Left lung (tissue), 10 donors: ENCODE data around the gene CBS. TPM values are rescaled to one million over a fixed set of nuclear protein-coding genes. Genes with fewer than 3 reads are reported as not detected.
"Not testable (repeated sequence)": the region's sequence is repeated elsewhere in the genome, so short reads cannot be mapped to it uniquely, and the experiment has no call there.

Experiments
- ATAC-seq: fragments of 200-7000 bp; cut with Tn5 transposase; one replicate; pipeline ENCODE4 v1.9.1; 2020; ENCODE audit warnings: moderate library complexity
- DNase-seq, 4 donors: peaks; one replicate each; pipeline ENCODE4 v3.0.0-alpha.2; 2013 to 2020
- H3K27ac ChIP-seq, 2 donors: fragments of 200-600 bp; sonication (generic) in 1 of 2; one replicate each; pipeline versions ENCODE4 v1.5.0 to v1.8.0; 2020 to 2021
- H3K27me3 ChIP-seq, 2 donors: fragments of 200-600 bp; sonication (generic) in 1 of 2; one replicate each; pipeline versions ENCODE4 v1.5.0 to v1.8.0; 2020 to 2021
- H3K36me3 ChIP-seq, 2 donors: fragments of 200-600 bp; sonication (generic) in 1 of 2; one replicate each; pipeline versions ENCODE4 v1.5.0 to v1.8.0; 2020 to 2021
- H3K4me1 ChIP-seq, 2 donors: fragments of 200-600 bp; one replicate each; pipeline ENCODE4 v1.8.0; 2021
- H3K4me3 ChIP-seq, 2 donors: fragments of 200-600 bp; sonication (generic) in 1 of 2; one replicate each; pipeline versions ENCODE4 v1.5.0 to v1.8.0; 2020 to 2021; ENCODE audit warnings: mild to moderate bottlenecking in 1 of 2
- H3K9me3 ChIP-seq, 2 donors: fragments of 200-600 bp; sonication (generic) in 1 of 2; one replicate each; pipeline versions ENCODE4 v1.5.0 to v1.8.0; 2020 to 2021
- CTCF ChIP-seq, 2 donors: fragments of 200-600 bp; sonication (generic) in 1 of 2; IDR thresholded peaks; one replicate each; pipeline versions ENCODE4 v1.5.0 to v1.8.0; 2021; ENCODE audit warnings: antibody characterized with exemption in 2 of 2
- intact Hi-C, 2 donors: fragments of 100-400 bp; cut with DNase I; formaldehyde crosslinking; loops; one replicate each; pipeline versions ENCODE4 v1.11.2 to v1.14.2; 2022
- polyA plus RNA-seq, 6 donors: library from polyadenylated mRNA; unstranded; fragments of 120-200 nt; gene quantifications; one replicate each; pipeline ENCODE4 v1.2.1, GENCODE V29; 2013; ENCODE audit not compliant: insufficient read length in 6 of 6
- total RNA-seq, 2 donors: library from RNA; stranded (reverse); fragmentation: NEBNext Ultra II Directional; extraction: Animal tissue kit (Norgen Biotek cat#: 25700); gene quantifications; one replicate each; pipeline ENCODE4 v1.2.1, GENCODE V29; 2021
- donor health status: DM: no; HTN: yes; CAD: no.
- donor health status: DM: no; HTN: no; CAD: no.

The CBS gene
- total and polyA plus RNA-seq, 8 donors: 3.4 to 52.5 (median 5.2) TPM

GRCh38 chr21:43012596-43012995, 63.0 kb downstream of the CBS start:
- peaks cover 0 to 89% of the 10 kb centered on the region in 2 donors for H3K36me3 ChIP-seq
- H3K9me3 ChIP-seq: no peaks in the 10 kb centered on the region
- intact Hi-C loops: no loop called here

GRCh38 chr21:43006874-43007208, 68.8 kb downstream of the CBS start:
- no peak overlapping the region for H3K27ac ChIP-seq
- H3K9me3 ChIP-seq: no peaks in the 10 kb centered on the region
- H3K36me3 ChIP-seq: peaks cover 0 to 75% of the 10 kb centered on the region in 2 donors
- intact Hi-C loops: no loop called here
- no peak for DNase-seq
- no peaks in the 10 kb centered on the region for H3K27me3 ChIP-seq
- ATAC-seq: no peak
- H3K4me3 ChIP-seq: no peak overlapping the region
- no peaks in the 10 kb centered on the region for H3K4me1 ChIP-seq
- TF ChIP-seq CTCF (IDR thresholded peaks at IDR 0.05): no peak

More at GRCh38 chr21:43012596-43012995, 63.0 kb downstream of the CBS start:
- no peak for DNase-seq
- Histone ChIP-seq H3K4me1 (no peaks in the 10 kb centered on the region), H3K27me3 (no peaks in the 10 kb centered on the region), H3K27ac (no peak overlapping the region), H3K4me3 (no peak overlapping the region)
- no peak for TF ChIP-seq CTCF (IDR thresholded peaks at IDR 0.05)
- no peak for ATAC-seq

GRCh38 chr21:43006051-43006873, 69.4 kb downstream of the CBS start:
- H3K36me3 ChIP-seq: peaks cover 0 to 69% of the 10 kb centered on the region in 2 donors
- H3K27ac ChIP-seq, ATAC-seq, H3K4me3 ChIP-seq, intact Hi-C loops, H3K27me3 ChIP-seq, H3K4me1 ChIP-seq, H3K9me3 ChIP-seq: not testable (repeated sequence)
- peak in 1 of 4 donors; percentile 22 for DNase-seq

- Histone ChIP-seq H3K9me3 (no peaks in the 10 kb centered on the region), H3K27me3 (no peaks in the 10 kb centered on the region), H3K4me3 (no peak overlapping the region), H3K36me3 (peaks cover 0 to 63% of the 10 kb centered on the region in 2 donors), H3K4me1 (no peaks in the 10 kb centered on the region), H3K27ac (no peak overlapping the region)
- ATAC-seq (no peak), DNase-seq (no peak)
- intact Hi-C loops: no loop called here
- TF ChIP-seq CTCF (IDR thresholded peaks at IDR 0.05): no peak
Measured at GRCh38 chr21:43005635-43006034, 70.0 kb downstream of the CBS start.

GRCh38 chr21:43004926-43005325, 70.7 kb downstream of the CBS start:
- Histone ChIP-seq H3K36me3 (peaks cover 0 to 56% of the 10 kb centered on the region in 2 donors), H3K4me1 (no peaks in the 10 kb centered on the region), H3K27ac (no peak overlapping the region), H3K9me3 (peaks cover 0 to 6% of the 10 kb centered on the region in 2 donors), H3K27me3 (no peaks in the 10 kb centered on the region), H3K4me3 (no peak overlapping the region)
- no peak for TF ChIP-seq CTCF (IDR thresholded peaks at IDR 0.05)
- DNase-seq: no peak
- ATAC-seq: no peak
- intact Hi-C loops: no loop called here

Other genes starting within 250 kb of the CBS start
- 10 to 100 TPM; 14.6 to 30.7 TPM for gene WDR4, start 196.3 kb downstream of the CBS start, total RNA-seq
- 10 to 100 TPM; 10.3 to 14.4 (median 11.2) TPM for gene WDR4, start 196.3 kb downstream of the CBS start, polyA plus RNA-seq
- gene NDUFV3, start 182.5 kb downstream of the CBS start, total RNA-seq: 10 to 100 TPM; 36.6 to 37.9 TPM
- gene NDUFV3, start 182.5 kb downstream of the CBS start, polyA plus RNA-seq: 10 to 100 TPM; 42.8 to 50.3 (median 43.8) TPM
- not detected for gene ERVH48-1, start 150.2 kb downstream of the CBS start, total RNA-seq
- 1 to 10 TPM; 1.9 to 2.9 (median 2.4) TPM for gene ERVH48-1, start 150.2 kb downstream of the CBS start, polyA plus RNA-seq
- gene PKNOX1, start 101.3 kb downstream of the CBS start, total RNA-seq: 10 to 100 TPM; 16.8 to 23.2 TPM
- 10 to 100 TPM; 21.6 to 32.0 (median 26.7) TPM for gene PKNOX1, start 101.3 kb downstream of the CBS start, polyA plus RNA-seq
- 10 to 100 TPM; 26.4 to 34.9 TPM for gene U2AF1, start 31.7 kb upstream of the CBS start, total RNA-seq
- 10 to 100 TPM; 26.4 to 89.4 (median 52.0) TPM for gene U2AF1, start 31.7 kb upstream of the CBS start, polyA plus RNA-seq
- not detected for gene CRYAA, start 93.2 kb upstream of the CBS start, total RNA-seq
- gene CRYAA, start 93.2 kb upstream of the CBS start, polyA plus RNA-seq: under 1 TPM in 1 of 6 donors, not detected in 5; 0.14 TPM